A549 (cell line): Measurements from ENCODE around the gene AHNAK2. TPM values are rescaled to one million over a fixed set of nuclear protein-coding genes. Genes with fewer than 3 reads are reported as not detected.

Experiments
- ATAC-seq, 2 experiments: fragments of 200-7000 bp in 1 of 2; fragments of >200 bp in 1 of 2; cut with Nextera tagmentation in 1 of 2; cut with Tn5 transposase in 1 of 2; 3 replicates each; pipeline versions ENCODE4 v1.8.0 to v1.9.1; 2018 to 2020; ENCODE audit warnings: mild to moderate bottlenecking in 1 of 2, moderate library complexity in 1 of 2
- CTCF ChIA-PET: fragments of 300-600 bp; sonication (Branson Sonifier 250); formaldehyde crosslinking; extraction: SDS; loops from one replicate; lab custom pipeline; 2021; ENCODE audit warnings: antibody characterized with exemption, inconsistent platforms; lab: Yijun Ruan, JAX
- POLR2A ChIA-PET: fragments of 350-600 bp; formaldehyde crosslinking; extraction: SDS; loops from one replicate; lab custom pipeline; 2021; ENCODE audit warnings: antibody characterized with exemption, inconsistent platforms; lab: Yijun Ruan, JAX
- DNase-seq, 2 experiments: peaks; one replicate each; pipeline versions ENCODE4 v3.0.0 to v3.0.0-alpha.2; 2011 to 2016; ENCODE audit warnings: low read depth in 1 of 2, low spot score in 1 of 2
- FAIRE-seq: peaks from 2 replicates; lab custom pipeline; 2011; peaks lifted over from hg19 to GRCh38; lab: Jason Lieb, UNC
- H3K27ac ChIP-seq, 2 experiments: fragments of >200 bp; sonication (Bioruptor Twin); formaldehyde crosslinking; 3 replicates each; pipeline ENCODE4 v1.5.1; 2016 to 2017
- H3K4me1 ChIP-seq: fragments of >200 bp; sonication (Bioruptor Twin); formaldehyde crosslinking; 3 replicates; pipeline ENCODE4 v1.6.1; 2016
- H3K4me2 ChIP-seq: fragments of >200 bp; sonication (Bioruptor Twin); formaldehyde crosslinking; 3 replicates; pipeline ENCODE4 v1.6.1; 2016
- H3K4me3 ChIP-seq: fragments of >200 bp; sonication (Bioruptor Twin); formaldehyde crosslinking; 3 replicates; pipeline ENCODE4 v1.5.1; 2016
- H3K9me3 ChIP-seq: fragments of >200 bp; sonication (Bioruptor Twin); formaldehyde crosslinking; 3 replicates; pipeline ENCODE4 v1.6.1; 2016
- ATOH8 ChIP-seq: fragments of 250-450 bp; sonication (Bioruptor Pico); IDR thresholded peaks from 2 replicates; pipeline ENCODE4 v1.5.0; 2020; ENCODE audit warnings: low read depth, mild to moderate bottlenecking, moderate library complexity
- EP300 ChIP-seq, 2 experiments: fragments of >200 bp; sonication (Bioruptor Twin); formaldehyde crosslinking; IDR thresholded peaks; 2 replicates in 1 of 2; 3 replicates in 1 of 2; pipeline ENCODE4 v1.6.1; 2016 to 2017
- FOSL2 ChIP-seq, 2 experiments: fragments of 450-650 bp in 1 of 2; fragments of >200 bp in 1 of 2; sonication (Bioruptor Twin) in 1 of 2; formaldehyde crosslinking; IDR thresholded peaks; 2 replicates each; pipeline versions ENCODE4 v1.5.0 to v1.6.1; 2016 to 2020; ENCODE audit warnings: mild to moderate bottlenecking in 1 of 2, moderate library complexity in 1 of 2
- GATA3 ChIP-seq: IDR thresholded peaks from 2 replicates; pipeline ENCODE4 v1.6.1; 2012; ENCODE audit warnings: borderline replicate concordance
- HMGXB4 ChIP-seq: fragments of 250-450 bp; sonication (Bioruptor Pico); IDR thresholded peaks from 2 replicates; pipeline ENCODE4 v1.5.0; 2021; ENCODE audit warnings: mild to moderate bottlenecking, moderate library complexity, borderline replicate concordance
- HOXB5 ChIP-seq: fragments of 250-450 bp; sonication (Bioruptor Pico); IDR thresholded peaks from 2 replicates; pipeline ENCODE4 v1.5.0; 2020; ENCODE audit warnings: mild to moderate bottlenecking, moderate library complexity
- JUN ChIP-seq, 2 experiments: fragments of >200 bp; sonication (Bioruptor Twin); formaldehyde crosslinking; IDR thresholded peaks; 2 replicates in 1 of 2; 3 replicates in 1 of 2; pipeline ENCODE4 v1.6.1; 2016 to 2017
- MAZ ChIP-seq: fragments of 150-350 bp; IDR thresholded peaks from 2 replicates; pipeline ENCODE4 v1.6.1; 2014; ENCODE audit warnings: antibody characterized with exemption, low read depth, low read length, borderline replicate concordance
- POLR2A ChIP-seq: IDR thresholded peaks from 2 replicates; pipeline ENCODE4 v1.6.1; 2012; ENCODE audit warnings: mild to moderate bottlenecking, low read length
- RCOR1 ChIP-seq: fragments of 150-350 bp; IDR thresholded peaks from 2 replicates; pipeline ENCODE4 v1.6.1; 2014; ENCODE audit warnings: antibody characterized with exemption, low read length, low read depth
- RFX5 ChIP-seq: fragments of 450-650 bp; IDR thresholded peaks from 2 replicates; pipeline ENCODE4 v1.7.1; 2014; ENCODE audit warnings: antibody characterized with exemption, mild to moderate bottlenecking, moderate library complexity
- RNF2 ChIP-seq: fragments of 200-600 bp; sonication (generic); IDR thresholded peaks from 2 replicates; pipeline ENCODE4 v1.6.1; 2016; ENCODE audit warnings: low read depth, mild to moderate bottlenecking, antibody characterized with exemption, moderate library complexity, borderline replicate concordance
- SREBF2 ChIP-seq: fragments of 450-650 bp; IDR thresholded peaks from 2 replicates; pipeline ENCODE4 v1.6.1; 2014; ENCODE audit warnings: mild to moderate bottlenecking, moderate library complexity
- TFCP2L1 ChIP-seq: fragments of 250-450 bp; sonication (Bioruptor Pico); IDR thresholded peaks from 2 replicates; pipeline ENCODE4 v1.5.0; 2021; ENCODE audit warnings: mild to moderate bottlenecking
- TP53 ChIP-seq: fragments of 250-450 bp; sonication (Bioruptor Pico); IDR thresholded peaks from 2 replicates; pipeline ENCODE4 v1.5.0; 2021; ENCODE audit warnings: mild to moderate bottlenecking, moderate library complexity
- USF2 ChIP-seq: fragments of 450-650 bp; IDR thresholded peaks from 2 replicates; pipeline ENCODE4 v1.6.1; 2014; ENCODE audit warnings: antibody characterized with exemption
- ZC3H11A ChIP-seq: fragments of 450-650 bp; IDR thresholded peaks from 2 replicates; pipeline ENCODE4 v1.6.1; 2014; ENCODE audit warnings: antibody characterized with exemption, mild to moderate bottlenecking
- ZFP36 ChIP-seq: fragments of 450-650 bp; IDR thresholded peaks from 2 replicates; pipeline ENCODE4 v1.6.1; 2014; ENCODE audit warnings: borderline replicate concordance; ENCODE audit not compliant: partially characterized antibody
- WGBS: methylation state at CpG from one replicate; pipeline ENCODE4 v1.1.6; 2017; ENCODE audit errors: missing lambda C conversion rate; 5-methylcytosine and 5-hydroxymethylcytosine counted together
- polyA plus RNA-seq, 4 experiments: library from polyadenylated mRNA; depleted of rRNA in 3 of 4; stranded (reverse); fragments of >200 nt; fragmentation: RNase III in 1 of 4; extraction: RNeasy Plus Mini Kit Qiagen cat#74134 plus additional on column Dnase treatment in 1 of 4; gene quantifications; 2 replicates in 3 of 4; 3 replicates in 1 of 4; pipeline ENCODE4 v1.2.3, GENCODE V29; 2011 to 2017

Gene AHNAK2
- polyA plus RNA-seq, 2 of the 4 experiments (the other 2 are of a cell fraction), result 43.3 to 43.7 TPM

- Histone ChIP-seq H3K4me1 (no peaks in the 10 kb centered on the region), H3K4me2 (no peak overlapping the region), H3K9me3 (peaks cover 7% of the 10 kb centered on the region; the same call in 1 of the 3 replicates), H3K4me3 (no peak overlapping the region), H3K27ac (no peak overlapping the region)
- 75% methylated on average over 7 of the region's 7 CpGs for WGBS
- ATAC-seq (no peak), DNase-seq (no peak), FAIRE-seq (no peak)
- POLR2A ChIA-PET, result no interaction called here
- CTCF ChIA-PET, result no interaction called here
- no peak for TF ChIP-seq POLR2A
- no peak for TF ChIP-seq HMGXB4
- TF ChIP-seq TP53, result no peak
- no peak for TF ChIP-seq FOSL2 (IDR thresholded peaks at IDR 0.05)
- no peak for TF ChIP-seq FOSL2 (CRISPR knock-in tag; IDR thresholded peaks at IDR 0.05)
- no peak for TF ChIP-seq EP300 (IDR thresholded peaks at IDR 0.05)
These were observed 74.2 kb downstream of the AHNAK2 start for GRCh38 chr14:104903990-104904389.

- ChIA-PET CTCF (interaction anchor here (0.9 to 2.3 kb wide), 5 partner anchors 12 to 145 kb away, joined by 3 to 9 read pairs (median 4); no protein-coding TSS in a partner anchor), POLR2A (no interaction called here)
- 69% methylated on average over 12 of the region's 12 CpGs for WGBS
- Histone ChIP-seq H3K4me1 (peaks cover 7% of the 10 kb centered on the region), H3K4me3 (no peak overlapping the region), H3K4me2 (no peak overlapping the region), H3K27ac (no peak overlapping the region), H3K9me3 (peaks cover 7% of the 10 kb centered on the region; the same call in 1 of the 3 replicates)
- FAIRE-seq, result peak; percentile 39
- TF ChIP-seq JUN (IDR thresholded peaks at IDR 0.05) (no peak), GATA3 (no peak), FOSL2 (IDR thresholded peaks at IDR 0.05) (no peak), FOSL2 (CRISPR knock-in tag; IDR thresholded peaks at IDR 0.05) (no peak), RNF2 (no peak), ATOH8 (CRISPR knock-in tag) (no peak), USF2 (no peak), SREBF2 (no peak), HOXB5 (no peak), ZC3H11A (no peak), RFX5 (no peak), RCOR1 (no peak), TFCP2L1 (no peak), MAZ (no peak)
- ATAC-seq, result no peak
- DNase-seq, result no peak
These were observed 77.3 kb downstream of the AHNAK2 start for GRCh38 chr14:104900639-104901512.

- no peak overlapping the region for H3K4me2 ChIP-seq
- TF ChIP-seq RNF2 (no peak), ZFP36 (no peak)
- no peak overlapping the region for H3K4me3 ChIP-seq
- H3K9me3 ChIP-seq, result peaks cover 5% of the 10 kb centered on the region; the same call in 1 of the 3 replicates
- FAIRE-seq, result no peak
- WGBS, result 9% methylated on average over 2 of the region's 2 CpGs
- no peak for DNase-seq
- no peak for ATAC-seq
- ChIA-PET CTCF (interaction anchor here (0.6 to 2.6 kb wide), 7 partner anchors 28 to 187 kb away, joined by 3 to 10 read pairs (median 4); no protein-coding TSS in a partner anchor), POLR2A (no interaction called here)
- H3K27ac ChIP-seq, result no peak overlapping the region
- peaks cover 15% of the 10 kb centered on the region for H3K4me1 ChIP-seq
These were observed 78.4 kb downstream of the AHNAK2 start for GRCh38 chr14:104899781-104900180.
